Vagina (tissue), 2 donors: Measurements from ENCODE around the gene ASB5.

Experiments used
- POLR2A ChIP-seq, 2 donors: fragments of 450-650 bp; IDR thresholded peaks; one replicate each; pipeline ENCODE4 v1.6.1; 2017; ENCODE audit warnings: antibody characterized with exemption in 2 of 2, mild to moderate bottlenecking in 2 of 2, moderate library complexity in 2 of 2
- POLR2AphosphoS5 ChIP-seq, 2 donors: sonication (generic); formaldehyde crosslinking; IDR thresholded peaks; one replicate each; pipeline ENCODE4 v1.9.0; 2017; ENCODE audit warnings: antibody characterized with exemption in 2 of 2, mild to moderate bottlenecking in 2 of 2, low read depth in 1 of 2; ENCODE audit not compliant: insufficient read depth in 1 of 2
- TF ChIP-seq, protein P1 (sequence below), 3 experiments: fragments of 450-650 bp in 2 of 3; fragments of 200-600 bp in 1 of 3; sonication (generic) in 1 of 3; IDR thresholded peaks; one replicate each; pipeline ENCODE4 v1.5.1; 2017 to 2019; ENCODE audit warnings: antibody characterized with exemption in 3 of 3, mild to moderate bottlenecking in 2 of 3, moderate library complexity in 2 of 3

- no peak for TF ChIP-seq POLR2A (IDR thresholded peaks at IDR 0.05)
- no peak for TF ChIP-seq POLR2AphosphoS5 (IDR thresholded peaks at IDR 0.05; ENCODE audit: insufficient read depth in 1 of 2, low read depth in 1 of 2)
- TF ChIP-seq, protein P1, sequence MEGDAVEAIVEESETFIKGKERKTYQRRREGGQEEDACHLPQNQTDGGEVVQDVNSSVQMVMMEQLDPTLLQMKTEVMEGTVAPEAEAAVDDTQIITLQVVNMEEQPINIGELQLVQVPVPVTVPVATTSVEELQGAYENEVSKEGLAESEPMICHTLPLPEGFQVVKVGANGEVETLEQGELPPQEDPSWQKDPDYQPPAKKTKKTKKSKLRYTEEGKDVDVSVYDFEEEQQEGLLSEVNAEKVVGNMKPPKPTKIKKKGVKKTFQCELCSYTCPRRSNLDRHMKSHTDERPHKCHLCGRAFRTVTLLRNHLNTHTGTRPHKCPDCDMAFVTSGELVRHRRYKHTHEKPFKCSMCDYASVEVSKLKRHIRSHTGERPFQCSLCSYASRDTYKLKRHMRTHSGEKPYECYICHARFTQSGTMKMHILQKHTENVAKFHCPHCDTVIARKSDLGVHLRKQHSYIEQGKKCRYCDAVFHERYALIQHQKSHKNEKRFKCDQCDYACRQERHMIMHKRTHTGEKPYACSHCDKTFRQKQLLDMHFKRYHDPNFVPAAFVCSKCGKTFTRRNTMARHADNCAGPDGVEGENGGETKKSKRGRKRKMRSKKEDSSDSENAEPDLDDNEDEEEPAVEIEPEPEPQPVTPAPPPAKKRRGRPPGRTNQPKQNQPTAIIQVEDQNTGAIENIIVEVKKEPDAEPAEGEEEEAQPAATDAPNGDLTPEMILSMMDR (IDR thresholded peaks at IDR 0.05) = no peak
Measured at GRCh38 chr4:176222149-176222548, 46.9 kb downstream of the ASB5 start.
